Smooth muscle cell (in vitro differentiated cells): Measurements from ENCODE around the gene ITIH3. TPM values are rescaled to one million over a fixed set of nuclear protein-coding genes. Genes with fewer than 3 reads are reported as not detected.

ENCODE experiments used
- DNase-seq: peaks from one replicate; lab custom pipeline; 2025; ENCODE audit not compliant: unreplicated experiment; lab: John Stamatoyannopoulos, UW
- H2AFZ ChIP-seq: fragments of 200-600 bp; sonication (generic); 2 replicates; pipeline ENCODE4 v1.6.0; 2016; ENCODE audit warnings: antibody characterized with exemption, low read depth, mild to moderate bottlenecking
- H3F3A ChIP-seq: fragments of 200-600 bp; sonication (generic); 2 replicates; pipeline ENCODE4 v1.6.0; 2017; ENCODE audit warnings: antibody characterized with exemption, low read depth
- H3K27ac ChIP-seq: fragments of 200-600 bp; sonication (generic); 2 replicates; pipeline ENCODE4 v1.5.1; 2016; ENCODE audit warnings: low read depth, mild to moderate bottlenecking
- H3K27me3 ChIP-seq: fragments of 200-600 bp; sonication (generic); 2 replicates; pipeline ENCODE4 v1.6.1; 2016; ENCODE audit warnings: low read depth, mild to moderate bottlenecking
- H3K36me3 ChIP-seq: fragments of 200-600 bp; sonication (generic); 2 replicates; pipeline ENCODE4 v1.5.1; 2016; ENCODE audit warnings: low read depth
- H3K4me1 ChIP-seq: fragments of 200-600 bp; sonication (generic); 2 replicates; pipeline ENCODE4 v1.5.1; 2016; ENCODE audit warnings: low read depth
- H3K4me2 ChIP-seq: fragments of 200-600 bp; sonication (generic); 2 replicates; pipeline ENCODE4 v1.6.0; 2016; ENCODE audit warnings: mild to moderate bottlenecking
- H3K4me3 ChIP-seq: fragments of 200-600 bp; sonication (generic); 2 replicates; pipeline ENCODE4 v1.5.1; 2016; ENCODE audit warnings: mild to moderate bottlenecking
- H3K79me2 ChIP-seq: fragments of 200-600 bp; sonication (generic); 2 replicates; pipeline ENCODE4 v1.6.0; 2016; ENCODE audit warnings: low read depth, mild to moderate bottlenecking
- H3K9ac ChIP-seq: fragments of 200-600 bp; sonication (generic); 2 replicates; pipeline ENCODE4 v1.6.0; 2016; ENCODE audit warnings: low read depth
- H3K9me3 ChIP-seq: fragments of 200-600 bp; sonication (generic); replicated peaks from 2 replicates; pipeline ENCODE4 v1.5.1; 2016; ENCODE audit warnings: low read depth
- H4K20me1 ChIP-seq: fragments of 200-600 bp; sonication (generic); 2 replicates; pipeline ENCODE4 v1.6.0; 2016; ENCODE audit warnings: low read depth
- WGBS: methylation state at CpG from one replicate; pipeline ENCODE4 v1.1.7; 2016; ENCODE audit warnings: low lambda C conversion rate; 5-methylcytosine and 5-hydroxymethylcytosine counted together
- polyA plus RNA-seq: library from polyadenylated mRNA; unstranded; fragments of >200 nt; fragmentation: Nextera tagmentation; extraction: Ambion mirVana; gene quantifications from 2 replicates; pipeline ENCODE4 v1.2.1, GENCODE V29; 2016
- total RNA-seq: library from RNA; depleted of rRNA; stranded (reverse); fragments of >200 nt; gene quantifications from 2 replicates; pipeline ENCODE4 v1.2.3, GENCODE V29; 2014
- TF ChIP-seq, protein P1 (sequence below): fragments of 200-600 bp; sonication (generic); IDR thresholded peaks from 2 replicates; pipeline ENCODE4 v1.5.1; 2017; ENCODE audit warnings: borderline replicate concordance, mild to moderate bottlenecking, antibody characterized with exemption; ENCODE audit not compliant: insufficient read depth, poor library complexity, severe bottlenecking

ITIH3 gene
- total and polyA plus RNA-seq, 2 experiments from 2014 or later, result not detected

DNA sequence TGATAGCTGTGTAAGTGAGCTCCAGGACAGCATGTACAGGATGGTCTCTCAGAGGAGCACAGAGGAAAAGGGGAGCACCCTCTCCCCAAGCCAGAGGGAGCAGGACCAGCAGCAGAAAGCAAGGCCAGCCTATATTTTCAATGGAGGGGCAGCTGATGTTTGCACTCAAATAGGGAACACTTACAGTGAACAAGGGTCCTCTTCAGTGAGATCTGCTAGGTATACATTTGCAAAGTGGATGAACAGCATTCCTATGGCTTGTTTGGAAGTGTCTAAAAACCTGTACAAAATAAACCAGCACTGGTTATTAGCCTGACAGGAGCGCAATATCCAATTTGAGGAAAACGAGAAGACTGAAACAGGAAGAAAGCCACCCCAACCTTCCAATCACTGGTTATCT, 57.8 kb downstream of the ITIH3 start:
- TF ChIP-seq, protein P1, sequence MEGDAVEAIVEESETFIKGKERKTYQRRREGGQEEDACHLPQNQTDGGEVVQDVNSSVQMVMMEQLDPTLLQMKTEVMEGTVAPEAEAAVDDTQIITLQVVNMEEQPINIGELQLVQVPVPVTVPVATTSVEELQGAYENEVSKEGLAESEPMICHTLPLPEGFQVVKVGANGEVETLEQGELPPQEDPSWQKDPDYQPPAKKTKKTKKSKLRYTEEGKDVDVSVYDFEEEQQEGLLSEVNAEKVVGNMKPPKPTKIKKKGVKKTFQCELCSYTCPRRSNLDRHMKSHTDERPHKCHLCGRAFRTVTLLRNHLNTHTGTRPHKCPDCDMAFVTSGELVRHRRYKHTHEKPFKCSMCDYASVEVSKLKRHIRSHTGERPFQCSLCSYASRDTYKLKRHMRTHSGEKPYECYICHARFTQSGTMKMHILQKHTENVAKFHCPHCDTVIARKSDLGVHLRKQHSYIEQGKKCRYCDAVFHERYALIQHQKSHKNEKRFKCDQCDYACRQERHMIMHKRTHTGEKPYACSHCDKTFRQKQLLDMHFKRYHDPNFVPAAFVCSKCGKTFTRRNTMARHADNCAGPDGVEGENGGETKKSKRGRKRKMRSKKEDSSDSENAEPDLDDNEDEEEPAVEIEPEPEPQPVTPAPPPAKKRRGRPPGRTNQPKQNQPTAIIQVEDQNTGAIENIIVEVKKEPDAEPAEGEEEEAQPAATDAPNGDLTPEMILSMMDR, result no peak
- H3K4me1 ChIP-seq, result no peaks in the 10 kb centered on the region
- H3K27me3 ChIP-seq, result no peaks in the 10 kb centered on the region
- WGBS, result 76% methylated on average over 2 of the region's 2 CpGs
- DNase-seq, result no peak
- H3K4me3 ChIP-seq, result no peak overlapping the region
- no peaks in the 10 kb centered on the region for H3K9me3 ChIP-seq
- no peak overlapping the region for H3K4me2 ChIP-seq
- H3K79me2 ChIP-seq, result no peaks in the 10 kb centered on the region
- no peak overlapping the region for H3K9ac ChIP-seq
- no peak overlapping the region for H3K27ac ChIP-seq
- H3K36me3 ChIP-seq, result no peaks in the 10 kb centered on the region
- H2AFZ ChIP-seq, result no peak overlapping the region
- H4K20me1 ChIP-seq, result peaks cover 28% of the 10 kb centered on the region
- no peaks in the 10 kb centered on the region for H3F3A ChIP-seq

DNA sequence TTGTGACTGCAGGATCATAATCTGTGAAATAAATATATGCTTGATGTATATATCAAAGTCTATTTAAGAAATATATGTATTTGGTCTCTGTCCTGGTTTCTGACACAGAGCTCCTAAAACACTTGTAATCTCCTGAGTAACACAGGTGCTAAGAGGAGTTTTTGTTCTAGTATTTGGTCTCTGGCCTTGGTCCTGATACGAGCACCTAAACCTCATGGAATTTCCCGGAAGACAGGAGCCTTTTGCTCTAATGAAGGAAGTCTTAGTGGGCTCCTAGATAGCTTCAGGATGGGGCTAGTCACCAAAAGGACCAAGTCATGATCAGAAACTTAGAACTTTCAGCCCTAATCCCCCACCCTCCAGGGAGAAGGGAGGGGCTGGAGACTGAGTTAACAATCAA, 59.4 kb downstream of the ITIH3 start:
- Histone ChIP-seq H3K27ac (no peak overlapping the region), H3K4me1 (no peaks in the 10 kb centered on the region), H3K4me3 (no peak overlapping the region), H3K36me3 (no peaks in the 10 kb centered on the region), H2AFZ (no peak overlapping the region), H3K4me2 (no peak overlapping the region), H3K9ac (no peak overlapping the region), H3K9me3 (no peaks in the 10 kb centered on the region), H4K20me1 (peaks cover 40% of the 10 kb centered on the region), H3K27me3 (no peaks in the 10 kb centered on the region), H3F3A (no peaks in the 10 kb centered on the region), H3K79me2 (no peaks in the 10 kb centered on the region)
- no peak for DNase-seq
- 92% methylated on average over 2 of the region's 2 CpGs for WGBS
- TF ChIP-seq, protein P1, result no peak

DNA sequence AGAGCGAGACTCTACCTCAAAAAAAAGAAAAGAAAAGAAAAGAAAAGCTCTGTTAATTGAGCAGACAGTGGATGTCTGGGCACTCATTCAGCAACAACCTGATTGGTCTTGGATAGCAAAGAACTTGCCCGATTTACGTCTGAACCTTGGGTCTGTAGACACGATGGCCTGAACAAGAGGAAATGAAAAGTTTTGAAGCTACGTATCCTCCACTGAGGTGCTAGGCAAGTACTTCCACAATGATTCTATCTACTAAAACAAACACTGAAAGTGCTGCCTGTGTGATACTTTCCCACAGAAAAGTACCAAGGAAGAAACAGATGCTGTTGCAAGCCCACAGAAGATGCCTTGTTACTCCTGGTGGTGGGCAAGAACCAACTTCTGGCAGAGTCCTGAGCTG, 62.1 kb downstream of the ITIH3 start:
- Histone ChIP-seq H3K27ac (no peak overlapping the region), H3K9me3 (no peaks in the 10 kb centered on the region), H3K36me3 (no peaks in the 10 kb centered on the region), H3F3A (no peaks in the 10 kb centered on the region), H3K79me2 (no peaks in the 10 kb centered on the region), H3K27me3 (no peaks in the 10 kb centered on the region), H3K9ac (no peak overlapping the region), H3K4me2 (no peak overlapping the region), H3K4me3 (no peak overlapping the region), H4K20me1 (peaks cover 40% of the 10 kb centered on the region), H3K4me1 (no peaks in the 10 kb centered on the region), H2AFZ (no peak overlapping the region)
- 99% methylated on average over 5 of the region's 5 CpGs for WGBS
- TF ChIP-seq, protein P1, result no peak
- DNase-seq, result no peak

DNA sequence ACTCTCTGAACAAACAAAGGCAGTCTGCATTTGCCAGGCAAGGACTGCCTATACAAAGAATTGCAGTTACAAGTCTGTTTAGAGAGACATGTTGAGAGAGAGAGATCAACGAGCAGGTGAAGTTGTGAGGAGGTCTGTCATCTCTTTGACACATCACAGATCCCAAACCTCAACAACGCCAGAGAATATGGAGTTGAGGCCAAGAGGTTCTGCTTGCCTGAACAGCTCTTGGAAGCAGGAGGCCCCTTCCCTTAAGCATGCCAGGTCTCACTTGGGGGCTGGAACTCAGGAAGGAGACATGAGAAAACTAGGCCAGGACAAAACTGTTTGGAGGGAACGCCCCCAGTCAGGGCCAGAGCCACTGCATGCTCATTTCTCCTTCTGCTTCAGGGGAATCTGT, 62.5 kb downstream of the ITIH3 start:
- Histone ChIP-seq H4K20me1 (peaks cover 40% of the 10 kb centered on the region), H2AFZ (no peak overlapping the region)
- 92% methylated on average over 3 of the region's 3 CpGs for WGBS

More for the DNA sequence above, 62.5 kb downstream of the ITIH3 start:
- H3F3A ChIP-seq, result no peaks in the 10 kb centered on the region
- no peaks in the 10 kb centered on the region for H3K4me1 ChIP-seq
- no peaks in the 10 kb centered on the region for H3K27me3 ChIP-seq
- TF ChIP-seq, protein P1, result no peak
- H3K4me3 ChIP-seq, result no peak overlapping the region
- no peak overlapping the region for H3K4me2 ChIP-seq
- H3K9ac ChIP-seq, result no peak overlapping the region
- no peaks in the 10 kb centered on the region for H3K79me2 ChIP-seq
- DNase-seq, result no peak
- no peaks in the 10 kb centered on the region for H3K36me3 ChIP-seq
- H3K9me3 ChIP-seq, result no peaks in the 10 kb centered on the region
- no peak overlapping the region for H3K27ac ChIP-seq
